OCI-LY1 (cell line): ENCODE data around the gene DENND1A.

Source experiments
- H2AFZ ChIP-seq: fragments of 200-600 bp; sonication (generic), shearing (Covaris generic); 2 replicates; pipeline ENCODE4 v1.6.0; 2014; ENCODE audit warnings: antibody characterized with exemption, mild to moderate bottlenecking, low read length
- H3F3A ChIP-seq: fragments of 200-600 bp; sonication (generic), shearing (Covaris generic); 2 replicates; pipeline ENCODE4 v1.6.0; 2014; ENCODE audit warnings: mild to moderate bottlenecking, antibody characterized with exemption, low read length, moderate library complexity; ENCODE audit not compliant: insufficient read depth
- H3K27ac ChIP-seq: fragments of 200-600 bp; sonication (generic); 2 replicates; pipeline ENCODE4 v1.5.1; 2014; ENCODE audit warnings: low read length, mixed run types, mild to moderate bottlenecking, low read depth; ENCODE audit not compliant: poor library complexity, severe bottlenecking
- H3K27me3 ChIP-seq: fragments of 200-600 bp; sonication (generic); 2 replicates; pipeline ENCODE4 v1.6.0; 2014; ENCODE audit warnings: antibody characterized with exemption, mild to moderate bottlenecking, low read length, moderate library complexity; ENCODE audit not compliant: insufficient read depth
- H3K36me3 ChIP-seq: fragments of 200-600 bp; sonication (generic); 2 replicates; pipeline ENCODE4 v1.6.1; 2014; ENCODE audit warnings: mild to moderate bottlenecking, antibody characterized with exemption, low read length, moderate library complexity, mixed read lengths; ENCODE audit not compliant: insufficient read depth
- H3K4me1 ChIP-seq: fragments of 200-600 bp; sonication (generic); 2 replicates; pipeline ENCODE4 v1.5.1; 2014; ENCODE audit warnings: mild to moderate bottlenecking, low read length, moderate library complexity; ENCODE audit not compliant: insufficient read depth, severe bottlenecking
- H3K4me2 ChIP-seq: fragments of 200-600 bp; sonication (generic), shearing (Covaris generic); 2 replicates; pipeline ENCODE4 v1.6.1; 2014; ENCODE audit warnings: low read length
- H3K4me3 ChIP-seq: fragments of 200-600 bp; sonication (generic); 2 replicates; pipeline ENCODE4 v1.5.1; 2014; ENCODE audit warnings: low read length, low read depth, mild to moderate bottlenecking, mixed read lengths; ENCODE audit not compliant: poor library complexity, severe bottlenecking
- H3K79me2 ChIP-seq: fragments of 200-600 bp; shearing (Covaris generic); 2 replicates; pipeline ENCODE4 v1.6.1; 2016; ENCODE audit warnings: mixed run types, low read length, mixed read lengths; ENCODE audit not compliant: insufficient read depth
- H3K9ac ChIP-seq: fragments of 200-600 bp; sonication (generic), shearing (Covaris generic); 2 replicates; pipeline ENCODE4 v1.6.1; 2014; ENCODE audit warnings: mild to moderate bottlenecking, low read length, mixed read lengths
- H3K9me2 ChIP-seq: fragments of 200-600 bp; sonication (generic), shearing (Covaris generic); 2 replicates; pipeline ENCODE4 v1.6.1; 2014; ENCODE audit warnings: low read depth, mild to moderate bottlenecking, low read length, mixed read lengths
- H3K9me3 ChIP-seq: fragments of 200-600 bp; shearing (Covaris generic); 2 replicates; pipeline ENCODE4 v1.6.1; 2014; ENCODE audit warnings: low read length, mixed read lengths
- H4K20me1 ChIP-seq: fragments of 200-600 bp; sonication (generic), shearing (Covaris generic); 2 replicates; pipeline ENCODE4 v1.6.0; 2016; ENCODE audit warnings: mild to moderate bottlenecking, low read length; ENCODE audit not compliant: insufficient read depth
- CTCF ChIP-seq: fragments of 200-600 bp; sonication (generic), shearing (Covaris generic); IDR thresholded peaks from 2 replicates; pipeline ENCODE4 v1.5.1; 2017; ENCODE audit warnings: mild to moderate bottlenecking, antibody characterized with exemption, low read length, moderate library complexity, mixed read lengths
- EZH2 ChIP-seq: fragments of 200-600 bp; sonication (generic), shearing (Covaris generic); IDR thresholded peaks from 2 replicates; pipeline ENCODE4 v1.8.0; 2017; ENCODE audit warnings: borderline replicate concordance, mixed run types, mild to moderate bottlenecking, antibody characterized with exemption, low read length, moderate library complexity, mixed read lengths

DENND1A gene

DNA sequence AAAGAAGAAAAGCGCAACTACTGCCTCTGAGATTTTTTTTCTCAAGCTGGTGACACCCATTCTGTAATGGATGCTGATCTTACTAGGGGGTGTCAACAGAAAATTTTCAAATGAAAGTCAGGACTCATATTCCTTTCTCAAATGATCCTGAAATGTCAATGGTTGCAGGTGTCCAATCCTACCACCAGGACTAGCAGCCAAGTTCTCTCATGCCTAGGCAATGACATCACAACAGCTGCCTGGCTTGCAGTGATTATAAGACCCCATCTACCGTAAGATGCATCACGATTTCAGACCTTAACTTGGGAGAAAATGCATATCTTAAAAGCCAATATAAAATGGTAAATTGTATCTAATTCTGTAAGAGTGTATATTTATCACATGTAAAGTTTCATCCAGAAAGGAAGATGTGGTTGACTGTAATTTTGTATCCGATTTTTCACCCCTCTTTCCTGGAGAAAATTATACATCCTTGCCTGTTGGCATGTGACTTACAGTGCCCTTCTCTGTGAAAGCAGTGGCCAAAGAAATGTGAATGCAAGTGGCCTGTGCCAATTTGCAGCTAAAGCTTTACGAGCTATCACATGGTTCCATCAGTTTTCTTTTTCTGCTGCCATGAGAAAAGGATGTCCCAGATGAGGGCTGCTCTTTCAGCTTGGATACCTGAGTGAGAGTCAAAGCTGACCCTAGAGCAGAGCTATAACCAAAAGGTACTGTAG is 104.4 kb downstream of the DENND1A start:
- Histone ChIP-seq H3K9me2 (no peaks in the 10 kb centered on the region), H2AFZ (no peak overlapping the region), H3K27me3 (no peaks in the 10 kb centered on the region), H3K4me3 (no peak overlapping the region), H3K9me3 (peaks cover 24% of the 10 kb centered on the region), H3F3A (no peaks in the 10 kb centered on the region), H3K27ac (no peak overlapping the region), H3K4me1 (no peaks in the 10 kb centered on the region), H3K36me3 (no peaks in the 10 kb centered on the region), H3K4me2 (no peak overlapping the region), H3K9ac (no peak overlapping the region), H4K20me1 (no peaks in the 10 kb centered on the region), H3K79me2 (no peaks in the 10 kb centered on the region)
- no peak for TF ChIP-seq CTCF
- no peak for TF ChIP-seq EZH2

DNA sequence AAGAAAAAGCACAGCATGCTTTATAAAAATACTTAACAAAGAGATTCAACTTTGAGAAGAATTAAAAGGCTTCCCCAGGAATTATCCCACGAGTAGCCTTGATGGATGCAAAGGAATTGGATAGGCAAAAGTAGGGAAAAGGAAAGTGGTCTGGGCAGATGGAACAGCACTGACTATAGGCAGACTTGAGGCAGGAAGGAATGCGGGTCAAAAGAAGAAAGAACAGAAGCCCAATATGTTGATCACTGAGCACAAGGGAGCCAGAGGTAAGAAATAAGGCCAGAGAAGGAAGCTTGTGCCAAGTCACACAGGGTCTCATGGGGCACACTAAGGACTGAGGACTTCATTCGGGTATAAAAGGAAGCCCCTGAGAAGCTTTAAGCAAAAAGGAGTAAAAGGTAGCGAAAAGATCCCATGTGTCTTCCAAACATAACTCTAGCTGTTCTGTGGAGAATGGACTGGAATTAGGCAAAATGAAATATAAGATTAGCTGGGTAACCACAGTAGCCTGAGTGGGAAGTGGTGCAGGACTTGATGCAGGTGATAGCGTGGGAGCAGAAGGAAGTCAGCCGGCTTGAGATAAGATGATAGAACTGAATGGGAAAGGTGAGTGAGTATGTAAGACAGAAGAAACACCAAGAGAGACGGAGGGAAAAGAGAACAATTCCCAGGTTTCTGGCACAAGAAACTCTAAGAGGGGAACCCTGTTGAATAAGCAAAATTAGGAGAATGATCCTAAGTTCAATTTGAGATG is 106.6 kb downstream of the DENND1A start:
- Histone ChIP-seq H4K20me1 (no peaks in the 10 kb centered on the region), H3K4me3 (no peak overlapping the region), H3K4me2 (no peak overlapping the region), H3K4me1 (no peaks in the 10 kb centered on the region), H3K9ac (no peak overlapping the region), H3K36me3 (no peaks in the 10 kb centered on the region), H3K9me3 (peaks cover 13% of the 10 kb centered on the region), H3K27ac (no peak overlapping the region), H3K79me2 (no peaks in the 10 kb centered on the region), H3K9me2 (no peaks in the 10 kb centered on the region), H3F3A (no peaks in the 10 kb centered on the region), H2AFZ (no peak overlapping the region), H3K27me3 (no peaks in the 10 kb centered on the region)
- TF ChIP-seq EZH2 (no peak), CTCF (no peak)

DNA sequence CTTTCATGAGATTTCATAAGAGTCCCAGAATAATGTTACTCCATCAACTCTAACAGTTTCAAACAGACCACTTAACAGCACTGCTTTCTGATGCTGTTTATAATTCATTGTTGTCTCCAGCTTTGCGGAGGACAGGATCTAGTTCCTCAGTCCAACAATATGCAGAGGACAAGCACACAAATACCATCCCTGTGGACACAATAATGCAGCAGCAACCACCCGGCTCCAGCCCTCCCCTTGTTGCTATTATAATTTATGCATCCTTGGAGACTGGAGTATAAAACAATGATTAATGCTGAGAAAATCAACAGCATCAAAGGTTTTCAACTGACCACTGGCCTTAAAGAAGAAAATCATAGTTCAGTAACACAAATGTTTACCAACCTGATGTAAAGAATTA is 108.3 kb downstream of the DENND1A start:
- H3K4me3 ChIP-seq: no peak overlapping the region
- no peaks in the 10 kb centered on the region for H3K4me1 ChIP-seq
- no peaks in the 10 kb centered on the region for H3K9me2 ChIP-seq
- no peaks in the 10 kb centered on the region for H3K27me3 ChIP-seq
- 0 out of 2 replicates have a peak, but pooled peaks cover 1% of the 10 kb centered on the region for H3K9me3 ChIP-seq
- H3K27ac ChIP-seq: no peak overlapping the region
- TF ChIP-seq EZH2 (no peak), CTCF (no peak)
- no peak overlapping the region for H3K4me2 ChIP-seq
- H3K79me2 ChIP-seq: no peaks in the 10 kb centered on the region
- no peaks in the 10 kb centered on the region for H3K36me3 ChIP-seq
- no peaks in the 10 kb centered on the region for H3F3A ChIP-seq
- no peak overlapping the region for H3K9ac ChIP-seq
- no peak overlapping the region for H2AFZ ChIP-seq
- H4K20me1 ChIP-seq: no peaks in the 10 kb centered on the region
